Non-pigmented ciliary epithelial cell (primary cell): ENCODE measurements around the gene PTPRK.

Experiments used
- DNase-seq: peaks from one replicate; pipeline ENCODE4 v3.0.0-alpha.2; 2010; ENCODE audit warnings: low read depth

The PTPRK gene

GRCh38 chr6:128388380-128388779 is 132.0 kb downstream of the PTPRK start:
- DNase-seq: no peak

- DNase-seq: no peak
Observed at GRCh38 chr6:128380891-128381290, 139.5 kb downstream of the PTPRK start.

- no peak for DNase-seq
Observed at GRCh38 chr6:128379577-128379976, 140.8 kb downstream of the PTPRK start.

GRCh38 chr6:128376952-128377503 is 143.4 kb downstream of the PTPRK start:
- DNase-seq: no peak

- DNase-seq: no peak
Observed at GRCh38 chr6:128371136-128371535, 149.3 kb downstream of the PTPRK start.

- peak; percentile 32 for DNase-seq
Observed at GRCh38 chr6:128370072-128370471, 150.3 kb downstream of the PTPRK start.

- no peak for DNase-seq
Observed at GRCh38 chr6:128368213-128368944, 152.0 kb downstream of the PTPRK start.

- no peak for DNase-seq
Observed at GRCh38 chr6:128367437-128367836, 153.0 kb downstream of the PTPRK start.

GRCh38 chr6:128365520-128366160 is 154.8 kb downstream of the PTPRK start:
- no peak for DNase-seq

- DNase-seq: no peak
Observed at GRCh38 chr6:128364766-128365519, 155.5 kb downstream of the PTPRK start.

- DNase-seq: no peak
Observed at GRCh38 chr6:128363020-128363813, 157.2 kb downstream of the PTPRK start.

GRCh38 chr6:128361378-128361777 is 159.0 kb downstream of the PTPRK start:
- DNase-seq: no peak

- DNase-seq: peak; percentile 31
Observed at GRCh38 chr6:128358244-128358776, 162.1 kb downstream of the PTPRK start.

- DNase-seq: no peak
Observed at GRCh38 chr6:128357392-128358130, 162.8 kb downstream of the PTPRK start.

- no peak for DNase-seq
Observed at GRCh38 chr6:128352366-128352765, 168.0 kb downstream of the PTPRK start.

- DNase-seq: no peak
Observed at GRCh38 chr6:128351255-128351514, 169.2 kb downstream of the PTPRK start.

- peak; percentile 18 for DNase-seq
Observed at GRCh38 chr6:128350416-128351254, 169.8 kb downstream of the PTPRK start.

- DNase-seq: no peak
Observed at GRCh38 chr6:128347123-128347522, 173.3 kb downstream of the PTPRK start.

GRCh38 chr6:128346569-128346968 is 173.8 kb downstream of the PTPRK start:
- no peak for DNase-seq

- DNase-seq: no peak
Observed at GRCh38 chr6:128345278-128345677, 175.1 kb downstream of the PTPRK start.
